Epithelial cell of alveolus of lung (primary cell): Measurements from ENCODE around the gene LIMK1. TPM values are rescaled to one million over a fixed set of nuclear protein-coding genes. Genes with fewer than 3 reads are reported as not detected.

Experiments used
- total RNA-seq: library from RNA; depleted of rRNA; stranded (reverse); fragments of >200 nt; gene quantifications from 2 replicates; pipeline ENCODE4 v1.2.1, GENCODE V29; 2015

The LIMK1 gene
- 28.3 and 60.1 TPM in 2 replicates for total RNA-seq

GRCh38 chr7:74083117-74083876 lies at the start of gene LIMK1:
Gene LIMK1, plus strand, starts transcription at chr7:74083804. Its CDS starts 187 bp downstream, at chr7:74083991.

Other genes with a start within 250 kb of the LIMK1 start
- 8.1 and 11.4 TPM in 2 replicates for gene METTL27, start 241.3 kb upstream of the LIMK1 start, total RNA-seq
- gene TMEM270, start 222.6 kb upstream of the LIMK1 start, total RNA-seq: not detected in 2 replicates
- gene ELN, start 55.6 kb upstream of the LIMK1 start, total RNA-seq: 2.3 and 16.4 TPM in 2 replicates
- 269 and 311 TPM in 2 replicates for gene EIF4H, start 90.6 kb downstream of the LIMK1 start, total RNA-seq
- gene LAT2, start 126.2 kb downstream of the LIMK1 start, total RNA-seq: 0.13 and 9.3 TPM in 2 replicates
- 21.4 and 31.4 TPM in 2 replicates for gene RFC2, start 170.6 kb downstream of the LIMK1 start, total RNA-seq
- 35.5 and 36.1 TPM in 2 replicates for gene CLIP2, start 205.6 kb downstream of the LIMK1 start, total RNA-seq